Left cardiac atrium (tissue), 4 donors: ENCODE results near the gene VPS54. TPM values are rescaled to one million over a fixed set of nuclear protein-coding genes. Genes with fewer than 3 reads are reported as not detected.
"Not testable (repeated sequence)": the region's sequence is repeated elsewhere in the genome, so short reads cannot be mapped to it uniquely, and the experiment has no call there.

Experiments
- ATAC-seq, 2 donors: fragments of 200-7000 bp; cut with Tn5 transposase; one replicate each; pipeline ENCODE4 v1.9.1; 2020; ENCODE audit warnings: mild to moderate bottlenecking in 2 of 2, moderate library complexity in 2 of 2
- DNase-seq: peaks from one replicate; pipeline ENCODE4 v3.0.0-alpha.2; 2020
- intact Hi-C, 2 donors: fragments of 100-400 bp; cut with DNase I; formaldehyde crosslinking; loops; one replicate each; pipeline versions ENCODE4 v1.14.1 to v1.15.1; 2022 to 2023
- total RNA-seq, 2 donors: library from RNA; stranded (reverse); fragmentation: NEBNext Ultra II Directional; extraction: Animal tissue kit (Norgen Biotek cat#: 25700); gene quantifications; one replicate each; pipeline ENCODE4 v1.2.1, GENCODE V29; 2021
- donor health status: DM: no; HTN: yes; CAD: no.
- donor health status: DM: no; HTN: yes; CAD: no; lungs with severe emphysema.
- donor health status: DM: yes; HTN: yes; CAD: no.
- donor health status: Dilated cardiomyopathy.

VPS54 gene
- total RNA-seq, 2 donors from 2014 or later, result 11.7 to 14.4 TPM

- ATAC-seq (no peak), DNase-seq (no peak)
- intact Hi-C loops, result no loop called here
These were observed 163.6 kb downstream of the VPS54 start for GRCh38 chr2:63855418-63856302.

- intact Hi-C loops, result no loop called here
- DNase-seq, result no peak
- peak; percentile 8 to 70 for ATAC-seq
These were observed 165.5 kb downstream of the VPS54 start for GRCh38 chr2:63853527-63854310.

GRCh38 chr2:63851691-63852311 is 167.4 kb downstream of the VPS54 start:
- DNase-seq (no peak), ATAC-seq (no peak)
- intact Hi-C loops, result no loop called here

- ATAC-seq (no peak), DNase-seq (no peak)
- intact Hi-C loops, result no loop called here
These were observed 168.6 kb downstream of the VPS54 start for GRCh38 chr2:63850649-63851048.

GRCh38 chr2:63850204-63850571 is 169.0 kb downstream of the VPS54 start:
- no peak for DNase-seq
- intact Hi-C loops, result no loop called here
- no peak for ATAC-seq

- DNase-seq (no peak), ATAC-seq (no peak)
- intact Hi-C loops, result no loop called here
These were observed 169.6 kb downstream of the VPS54 start for GRCh38 chr2:63849381-63850203.

GRCh38 chr2:63847571-63847970 is 171.7 kb downstream of the VPS54 start:
- ATAC-seq, DNase-seq, intact Hi-C loops: not testable (repeated sequence)

- intact Hi-C loops, result no loop called here
- DNase-seq (no peak), ATAC-seq (no peak)
These were observed 172.7 kb downstream of the VPS54 start for GRCh38 chr2:63846487-63846886.

- DNase-seq (no peak), ATAC-seq (no peak)
- intact Hi-C loops, result no loop called here
These were observed 173.4 kb downstream of the VPS54 start for GRCh38 chr2:63845866-63846265.

GRCh38 chr2:63844616-63845015 is 174.6 kb downstream of the VPS54 start:
- intact Hi-C loops, result loop anchor here in 1 of 2 donors (5.0 kb wide), 1 partner anchor 147 kb away; no protein-coding TSS in a partner anchor
- ATAC-seq (no peak), DNase-seq (no peak)

- DNase-seq (no peak), ATAC-seq (no peak)
- intact Hi-C loops, result loop anchor here in 1 of 2 donors (5.0 kb wide), 1 partner anchor 146 kb away; no protein-coding TSS in a partner anchor
These were observed 175.4 kb downstream of the VPS54 start for GRCh38 chr2:63843791-63844190.

- DNase-seq (no peak), ATAC-seq (no peak)
- intact Hi-C loops, result loop anchor here in 1 of 2 donors (5.0 kb wide), 1 partner anchor 146 kb away; no protein-coding TSS in a partner anchor
These were observed 176.1 kb downstream of the VPS54 start for GRCh38 chr2:63843093-63843492.

GRCh38 chr2:63842149-63843061 is 176.8 kb downstream of the VPS54 start:
- ATAC-seq (peak in 1 of 2 donors; percentile 3), DNase-seq (peak; percentile 44)
- intact Hi-C loops, result loop anchor here in 1 of 2 donors (5.0 kb wide), 1 partner anchor 145 kb away; no protein-coding TSS in a partner anchor

Other genes with a start within 250 kb of the VPS54 start
- gene UGP2, start 177.5 kb downstream of the VPS54 start, total RNA-seq, result 100 to 1,000 TPM; 303 TPM
- 10 to 100 TPM; 14.8 to 16.8 TPM for gene PELI1, start 125.0 kb upstream of the VPS54 start, total RNA-seq